Stimulated activated naive CD8-positive, alpha-beta T cell treated with anti-CD3 and anti-CD28 coated beads, Interleukin-15, Interleukin-2, amounts not matched to agents 100 ng/mL and 50 ng/mL, for 24 hours (primary cell): ENCODE data around the gene HMOX2.
A peak's percentile ranks its signal among the peaks of the same experiment; 100 is the strongest.

Source experiments
- H3K27ac Mint-ChIP-seq: one replicate; pipeline ENCODE4 v1.8.0; 2021; ENCODE audit warnings: mild to moderate bottlenecking, mixed read lengths
- H3K27me3 Mint-ChIP-seq: one replicate; pipeline ENCODE4 v1.8.0; 2021; ENCODE audit warnings: mixed read lengths
- H3K36me3 Mint-ChIP-seq: one replicate; pipeline ENCODE4 v1.8.0; 2021; ENCODE audit warnings: low read depth, mixed read lengths
- H3K4me1 Mint-ChIP-seq: one replicate; pipeline ENCODE4 v1.8.0; 2021; ENCODE audit warnings: low read depth, mixed read lengths
- H3K4me3 Mint-ChIP-seq: one replicate; pipeline ENCODE4 v1.8.0; 2021; ENCODE audit warnings: mild to moderate bottlenecking, mixed read lengths
- H3K9me3 Mint-ChIP-seq: one replicate; pipeline ENCODE4 v1.8.0; 2021; ENCODE audit warnings: mixed read lengths

The HMOX2 gene

GRCh38 chr16:4537376-4538343, 61.5 kb downstream of the HMOX2 start:
- Mint-ChIP-seq H3K9me3 (peaks cover 4% of the 10 kb centered on the region), H3K4me3 (peak overlapping the region; percentile 73), H3K27ac (peak overlapping the region; percentile 53), H3K27me3 (no peaks in the 10 kb centered on the region), H3K36me3 (peaks cover 19% of the 10 kb centered on the region), H3K4me1 (peaks cover 43% of the 10 kb centered on the region)

- peak within 1 kb of the TSS; percentile 73 for H3K4me3 Mint-ChIP-seq
- peaks cover 43% of the 10 kb centered on the region for H3K4me1 Mint-ChIP-seq
- H3K27ac Mint-ChIP-seq: peak within 1 kb of the TSS; percentile 70
- peaks cover 4% of the 10 kb centered on the region for H3K9me3 Mint-ChIP-seq
- peaks cover 18% of the 10 kb centered on the region for H3K36me3 Mint-ChIP-seq
- H3K27me3 Mint-ChIP-seq: no peaks in the 10 kb centered on the region
Measured at GRCh38 chr16:4538350-4539235, 62.4 kb downstream of the HMOX2 start, which contains the start of gene CDIP1. CDIP1 (minus strand) TSS chr16:4538773; CDS start chr16:4514130, 24,643 bp downstream.

GRCh38 chr16:4539716-4540284, 63.6 kb downstream of the HMOX2 start:
- Mint-ChIP-seq H3K27me3 (no peaks in the 10 kb centered on the region), H3K36me3 (peaks cover 11% of the 10 kb centered on the region), H3K27ac (no peak overlapping the region), H3K4me1 (peaks cover 35% of the 10 kb centered on the region), H3K4me3 (no peak overlapping the region), H3K9me3 (peaks cover 4% of the 10 kb centered on the region)

- Mint-ChIP-seq H3K27me3 (no peaks in the 10 kb centered on the region), H3K4me3 (no peak overlapping the region), H3K4me1 (no peaks in the 10 kb centered on the region), H3K9me3 (peaks cover 4% of the 10 kb centered on the region), H3K36me3 (peaks cover 6% of the 10 kb centered on the region), H3K27ac (no peak overlapping the region)
Measured at GRCh38 chr16:4544473-4544872, 68.3 kb downstream of the HMOX2 start.

GRCh38 chr16:4548124-4548523, 71.9 kb downstream of the HMOX2 start:
- Mint-ChIP-seq H3K9me3 (no peaks in the 10 kb centered on the region), H3K4me3 (no peak overlapping the region), H3K36me3 (no peaks in the 10 kb centered on the region), H3K4me1 (no peaks in the 10 kb centered on the region), H3K27me3 (no peaks in the 10 kb centered on the region), H3K27ac (no peak overlapping the region)

- H3K27ac Mint-ChIP-seq: no peak overlapping the region
- H3K4me3 Mint-ChIP-seq: no peak overlapping the region
- no peaks in the 10 kb centered on the region for H3K27me3 Mint-ChIP-seq
- H3K36me3 Mint-ChIP-seq: no peaks in the 10 kb centered on the region
- H3K4me1 Mint-ChIP-seq: no peaks in the 10 kb centered on the region
- H3K9me3 Mint-ChIP-seq: no peaks in the 10 kb centered on the region
Measured at GRCh38 chr16:4550591-4550990, 74.4 kb downstream of the HMOX2 start.

- no peaks in the 10 kb centered on the region for H3K4me1 Mint-ChIP-seq
- no peaks in the 10 kb centered on the region for H3K9me3 Mint-ChIP-seq
- no peak overlapping the region for H3K4me3 Mint-ChIP-seq
- no peaks in the 10 kb centered on the region for H3K36me3 Mint-ChIP-seq
- no peaks in the 10 kb centered on the region for H3K27me3 Mint-ChIP-seq
- H3K27ac Mint-ChIP-seq: no peak overlapping the region
Measured at GRCh38 chr16:4552541-4552940, 76.3 kb downstream of the HMOX2 start.

GRCh38 chr16:4556112-4556511, 79.9 kb downstream of the HMOX2 start, which contains the start of gene C16orf96:
C16orf96 (plus strand) TSS chr16:4556340; CDS start chr16:4556490, 150 bp downstream.
- Mint-ChIP-seq H3K36me3 (no peaks in the 10 kb centered on the region), H3K27me3 (no peaks in the 10 kb centered on the region)

GRCh38 chr16:4556580-4556979, 80.4 kb downstream of the HMOX2 start:
- Mint-ChIP-seq H3K9me3 (no peaks in the 10 kb centered on the region), H3K36me3 (no peaks in the 10 kb centered on the region), H3K4me1 (no peaks in the 10 kb centered on the region), H3K27ac (no peak overlapping the region), H3K27me3 (no peaks in the 10 kb centered on the region), H3K4me3 (no peak overlapping the region)

More at GRCh38 chr16:4556112-4556511, 79.9 kb downstream of the HMOX2 start, which contains the start of gene C16orf96:
- no peak within 1 kb of the TSS for H3K4me3 Mint-ChIP-seq
- H3K4me1 Mint-ChIP-seq: no peaks in the 10 kb centered on the region
- H3K9me3 Mint-ChIP-seq: no peaks in the 10 kb centered on the region
- no peak within 1 kb of the TSS for H3K27ac Mint-ChIP-seq

- Mint-ChIP-seq H3K36me3 (no peaks in the 10 kb centered on the region), H3K27me3 (no peaks in the 10 kb centered on the region), H3K4me3 (no peak overlapping the region), H3K27ac (no peak overlapping the region), H3K9me3 (no peaks in the 10 kb centered on the region), H3K4me1 (no peaks in the 10 kb centered on the region)
Measured at GRCh38 chr16:4557973-4558372, 81.8 kb downstream of the HMOX2 start.
